HepG2 (cell line): ENCODE measurements around the gene RARS2. TPM values are rescaled to one million over a fixed set of nuclear protein-coding genes. Genes with fewer than 3 reads are reported as not detected.
A peak's percentile ranks its signal among the peaks of the same experiment; 100 is the strongest.

Experiments used
- FOXC1 ChIP-seq: sonication (generic); formaldehyde crosslinking; IDR thresholded peaks from 2 replicates; pipeline ENCODE4 v1.8.0; 2022; ENCODE audit warnings: mild to moderate bottlenecking, missing genetic modification reagents, borderline replicate concordance
- HNF1B ChIP-seq: sonication (generic); formaldehyde crosslinking; IDR thresholded peaks from 2 replicates; pipeline ENCODE4 v1.5.1; 2020; ENCODE audit warnings: mild to moderate bottlenecking, moderate library complexity, missing genetic modification reagents
- JUNB ChIP-seq: sonication (generic); formaldehyde crosslinking; IDR thresholded peaks from 2 replicates; pipeline ENCODE4 v1.8.0; 2022; ENCODE audit warnings: missing genetic modification reagents, mild to moderate bottlenecking, borderline replicate concordance
- RAD21 ChIP-seq: fragments of 450-650 bp; formaldehyde crosslinking; IDR thresholded peaks from 2 replicates; pipeline ENCODE4 v1.5.0; 2020; ENCODE audit warnings: mild to moderate bottlenecking
- REST ChIP-seq, 2 experiments: IDR thresholded peaks; 2 replicates each; pipeline ENCODE4 v1.6.1; 2011 to 2012; ENCODE audit warnings: low read length in 2 of 2, borderline replicate concordance in 1 of 2, low read depth in 1 of 2, mild to moderate bottlenecking in 1 of 2, moderate library complexity in 1 of 2
- RNF2 ChIP-seq: fragments of 450-650 bp; conservative IDR thresholded peaks from 2 replicates; pipeline ENCODE4 v1.6.1; 2016; ENCODE audit warnings: low read depth
- SRSF1 ChIP-seq: fragments of 200-400 bp; formaldehyde crosslinking; optimal IDR thresholded peaks from 2 replicates; pipeline ENCODE3; 2017; ENCODE audit warnings: mild to moderate bottlenecking, low read depth, low read length, moderate library complexity
- THAP11 ChIP-seq: IDR thresholded peaks from 2 replicates; pipeline ENCODE4 v1.6.1; 2016; ENCODE audit warnings: missing biosample characterization, missing genetic modification reagents
- ZFP90 ChIP-seq: sonication (generic); formaldehyde crosslinking; IDR thresholded peaks from 2 replicates; pipeline ENCODE4 v1.8.0; 2022; ENCODE audit warnings: missing genetic modification reagents, mild to moderate bottlenecking, inconsistent platforms, borderline replicate concordance
- ZNF337 ChIP-seq: sonication (generic); formaldehyde crosslinking; IDR thresholded peaks from 2 replicates; pipeline ENCODE4 v1.5.1; 2020; ENCODE audit warnings: missing genetic modification reagents, low read depth, mild to moderate bottlenecking, borderline replicate concordance
- ZNF33A ChIP-seq: sonication (generic); formaldehyde crosslinking; IDR thresholded peaks from 2 replicates; pipeline ENCODE4 v1.5.1; 2020; ENCODE audit warnings: missing genetic modification reagents, mild to moderate bottlenecking, moderate library complexity, borderline replicate concordance
- ZNF646 ChIP-seq: sonication (generic); formaldehyde crosslinking; IDR thresholded peaks from 2 replicates; pipeline ENCODE4 v1.9.0; 2021; ENCODE audit warnings: mild to moderate bottlenecking, missing genetic modification reagents
- ZSCAN30 ChIP-seq: sonication (generic); formaldehyde crosslinking; IDR thresholded peaks from 2 replicates; pipeline ENCODE4 v1.5.0; 2020; ENCODE audit warnings: mild to moderate bottlenecking, missing genetic modification reagents
- ZUFSP ChIP-seq: sonication (generic); formaldehyde crosslinking; IDR thresholded peaks from 2 replicates; pipeline ENCODE4 v1.9.0; 2021; ENCODE audit warnings: missing genetic modification reagents, mild to moderate bottlenecking, borderline replicate concordance
- polyA plus RNA-seq, 8 experiments: library from polyadenylated mRNA; depleted of rRNA in 3 of 8; stranded (reverse) in 7 of 8; unstranded in 1 of 8; fragments of >200 nt; fragmentation: Illumina TruSeq in 4 of 8; extraction: Trizol in 4 of 8; gene quantifications; 2 replicates each; pipeline versions ENCODE4 v1.2.1 to v1.2.3, GENCODE V29; 2011 to 2016; ENCODE audit warnings: low read depth in 4 of 8, missing spikeins in 1 of 8, mixed read lengths in 1 of 8; ENCODE audit not compliant: insufficient read depth in 1 of 8
- total RNA-seq, 5 experiments: library from RNA; depleted of rRNA; stranded (reverse); fragments of >200 nt; fragmentation: Illumina TruSeq; extraction: Trizol; gene quantifications; 2 replicates each; pipeline ENCODE4 v1.2.3, GENCODE V29; 2016; ENCODE audit warnings: low read depth in 1 of 5

RARS2 gene
- total and polyA plus RNA-seq, 2 of the 13 experiments (the other 11 are each of a cell fraction or from before 2014, with no cell fraction given): 23.4 to 80.1 TPM

GRCh38 chr6:87472525-87473418, 117.0 kb downstream of the RARS2 start, which contains the start of gene SLC35A1 (continued):
- TF ChIP-seq SRSF1: no peak
- peak; percentile 7; the same call in 1 of the 2 replicates for TF ChIP-seq RAD21 (CRISPR knock-in tag)
- no peak for TF ChIP-seq RNF2
- peak; percentile 98 for TF ChIP-seq THAP11 (CRISPR knock-in tag)
- no peak for TF ChIP-seq ZNF337 (CRISPR knock-in tag)
- no peak for TF ChIP-seq ZNF33A
- TF ChIP-seq JUNB (CRISPR knock-in tag): no peak
- TF ChIP-seq REST (IDR thresholded peaks at IDR 0.05; ENCODE audit: borderline replicate concordance in 1 of 2, low read depth in 1 of 2, low read length in 2 of 2): no peak
- no peak for TF ChIP-seq ZUFSP (CRISPR knock-in tag)
- no peak for TF ChIP-seq ZSCAN30 (CRISPR knock-in tag)
- no peak for TF ChIP-seq HNF1B (CRISPR knock-in tag)
- no peak; the same call in 1 of the 2 replicates for TF ChIP-seq ZFP90 (CRISPR knock-in tag)
- peak; percentile 58; the same call in 1 of the 2 replicates for TF ChIP-seq FOXC1 (CRISPR knock-in tag)
- no peak for TF ChIP-seq ZNF646 (CRISPR knock-in tag)
